Left ventricle myocardium superior (tissue), 1 donor: Measurements from ENCODE around the gene EEF1AKMT1. TPM values are rescaled to one million over a fixed set of nuclear protein-coding genes. Genes with fewer than 3 reads are reported as not detected.
A peak's percentile ranks its signal among the peaks of the same experiment; 100 is the strongest.

ENCODE experiments used
- ATAC-seq: fragments of 200-7000 bp; cut with Tn5 transposase; one replicate; pipeline ENCODE4 v1.9.1; 2020; ENCODE audit warnings: mild to moderate bottlenecking, moderate library complexity
- DNase-seq: peaks from one replicate; pipeline ENCODE4 v3.0.0-alpha.2; 2020
- intact Hi-C: fragments of 100-400 bp; cut with micrococcal nuclease; formaldehyde crosslinking; loops from one replicate; pipeline ENCODE4 v1.11.0; 2022
- long read RNA-seq: library from polyadenylated mRNA; unstranded; transcript quantifications from one replicate; pipeline ENCODE4 v2.0.0, GENCODE V29; 2021
- total RNA-seq: library from RNA; stranded (reverse); fragmentation: NEBNext Ultra II Directional; extraction: Animal tissue kit (Norgen Biotek cat#: 25700); gene quantifications from one replicate; pipeline ENCODE4 v1.2.1, GENCODE V29; 2021
- donor health status: DM: no; HTN: yes; CAD: no; lungs with severe emphysema.

The EEF1AKMT1 gene, protein sequence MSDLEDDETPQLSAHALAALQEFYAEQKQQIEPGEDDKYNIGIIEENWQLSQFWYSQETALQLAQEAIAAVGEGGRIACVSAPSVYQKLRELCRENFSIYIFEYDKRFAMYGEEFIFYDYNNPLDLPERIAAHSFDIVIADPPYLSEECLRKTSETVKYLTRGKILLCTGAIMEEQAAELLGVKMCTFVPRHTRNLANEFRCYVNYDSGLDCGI
- total RNA-seq = 9.1 TPM
- long read RNA-seq, transcript EEF1AKMT1-202 (5 exons, 1,042 nt) = major isoform, 8 of 11 reads
- long read RNA-seq, partial matches to known transcripts = 1 of 11 reads
- long read RNA-seq, other reads (novel, unspliced or antisense) = 2 of 11 reads

DNA sequence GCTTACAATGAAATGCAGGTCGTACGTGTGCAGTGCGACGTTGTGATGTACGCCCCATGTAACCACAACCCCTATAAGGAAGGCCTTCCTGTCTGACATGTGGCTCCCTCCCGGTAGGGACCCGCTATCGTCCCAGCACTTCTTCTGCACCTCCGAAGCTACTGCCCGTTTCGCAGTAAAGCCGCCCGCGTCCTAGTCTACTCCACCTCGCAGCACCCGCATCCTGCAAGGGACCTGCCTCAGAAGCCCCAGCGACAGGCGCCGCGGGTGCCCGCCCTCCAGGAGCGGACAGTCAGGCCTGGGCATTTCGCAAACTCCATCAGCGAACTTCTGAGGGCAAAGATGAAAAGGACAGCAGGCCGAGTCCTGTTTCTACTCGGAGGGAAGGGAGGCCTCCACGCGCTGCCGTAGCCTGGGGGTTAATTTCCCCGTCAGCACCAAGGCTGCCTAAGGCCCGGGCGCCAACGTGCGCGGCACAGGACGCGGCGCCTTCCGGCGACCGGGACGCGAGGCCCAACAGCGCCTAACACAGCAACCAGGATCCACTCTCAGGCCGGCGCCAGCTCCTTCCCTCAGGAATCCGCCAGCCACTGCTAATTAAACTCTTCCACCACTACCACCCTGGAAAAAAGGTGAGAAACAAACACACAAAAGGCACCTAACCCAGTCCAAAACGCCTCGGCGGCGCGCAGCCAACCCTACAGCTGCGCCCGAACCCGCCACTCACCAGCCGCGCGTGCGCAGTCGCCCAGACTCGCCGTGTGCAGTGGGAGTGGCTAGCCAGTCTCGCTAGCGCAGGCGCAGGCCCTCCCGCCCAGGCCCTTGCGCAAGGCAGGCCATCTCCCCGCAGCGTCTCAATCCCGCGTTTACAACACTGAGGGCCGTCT lies at the start of gene EEF1AKMT1:
TSS of gene EEF1AKMT1 (minus strand) at position 768 of the 887 bp plus-strand sequence. CDS start 16,363 bp downstream, outside the sequence.
- peak; percentile 98 for DNase-seq
- intact Hi-C loops = no loop called here
- ATAC-seq = peak; percentile 99

DNA sequence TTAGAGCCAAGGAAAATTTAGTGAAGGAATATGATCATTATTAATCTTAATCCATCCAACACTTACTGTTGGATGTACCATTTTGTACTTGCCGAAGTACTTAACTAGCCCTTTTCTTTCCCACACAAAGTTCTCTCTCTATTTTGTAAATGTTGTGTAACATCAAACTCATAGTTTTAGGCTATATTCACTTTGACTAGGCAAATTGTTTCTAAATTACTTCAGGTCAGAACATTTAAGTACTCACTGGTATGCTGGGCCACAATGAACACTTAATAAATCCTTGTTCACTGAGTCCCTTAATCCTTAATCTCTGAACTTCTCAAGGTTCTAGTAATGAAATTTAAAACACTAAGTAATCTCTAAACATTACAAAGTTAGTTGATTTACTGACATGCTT lies 49.3 kb upstream of the EEF1AKMT1 start:
- intact Hi-C loops = no loop called here
- ATAC-seq = no peak
- DNase-seq = no peak

DNA sequence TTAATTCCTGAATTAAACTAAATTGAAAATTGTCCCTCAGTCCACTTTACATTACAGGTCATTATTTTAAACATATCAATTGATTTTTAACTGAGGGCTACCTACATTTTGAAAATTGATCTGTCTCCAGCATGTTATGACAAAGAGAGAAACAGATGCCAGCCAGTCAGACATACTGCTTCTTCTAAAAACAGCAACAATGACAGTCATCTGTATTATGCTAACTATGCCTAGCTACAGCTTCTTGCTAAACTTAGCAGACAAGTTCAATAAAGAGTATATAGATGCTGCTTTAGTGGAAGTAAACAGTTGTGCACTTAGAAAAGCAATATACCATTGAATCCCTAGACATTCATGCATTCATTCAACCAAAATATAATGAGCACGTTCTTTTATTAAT lies 48.6 kb upstream of the EEF1AKMT1 start:
- intact Hi-C loops = no loop called here
- DNase-seq (no peak), ATAC-seq (peak; percentile 62)

DNA sequence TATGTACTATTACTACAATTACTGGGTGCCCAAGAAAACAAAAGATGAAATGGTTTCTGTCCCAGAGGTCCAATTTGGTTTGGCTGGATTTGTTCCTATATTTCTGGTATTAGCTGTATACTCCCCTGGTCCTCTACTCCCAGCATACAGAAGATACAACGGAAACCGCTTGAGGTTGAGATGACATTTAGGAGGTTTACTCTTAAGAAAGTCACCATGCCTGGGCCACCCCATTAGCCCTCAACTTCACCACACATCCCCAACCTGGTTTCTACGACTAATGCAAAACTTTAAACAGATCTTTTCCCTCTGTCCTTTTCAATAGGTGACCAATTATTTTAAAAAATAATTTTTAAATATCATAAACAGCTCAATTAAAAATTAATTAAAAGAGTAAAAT lies 46.0 kb upstream of the EEF1AKMT1 start:
- no peak for ATAC-seq
- no peak for DNase-seq
- intact Hi-C loops = no loop called here

DNA sequence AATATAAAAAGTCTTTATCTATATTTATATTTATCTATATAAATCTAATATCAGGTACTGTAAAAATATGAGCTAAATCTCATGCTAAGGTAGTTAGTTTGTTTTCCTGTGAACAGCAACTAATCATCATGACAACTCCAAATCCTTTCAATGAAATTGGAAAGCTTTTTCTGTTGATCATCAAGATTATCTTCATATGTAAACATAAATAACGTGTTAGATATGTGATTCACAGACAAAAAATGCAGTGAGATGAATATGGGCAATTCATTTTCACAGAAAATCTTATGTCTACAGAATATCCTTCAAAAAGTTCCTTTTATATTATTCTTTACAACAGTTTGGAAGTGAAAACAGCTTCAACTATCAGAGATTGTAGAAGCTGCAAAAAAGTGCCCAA lies 41.7 kb upstream of the EEF1AKMT1 start:
- no peak for ATAC-seq
- intact Hi-C loops = no loop called here
- no peak for DNase-seq

DNA sequence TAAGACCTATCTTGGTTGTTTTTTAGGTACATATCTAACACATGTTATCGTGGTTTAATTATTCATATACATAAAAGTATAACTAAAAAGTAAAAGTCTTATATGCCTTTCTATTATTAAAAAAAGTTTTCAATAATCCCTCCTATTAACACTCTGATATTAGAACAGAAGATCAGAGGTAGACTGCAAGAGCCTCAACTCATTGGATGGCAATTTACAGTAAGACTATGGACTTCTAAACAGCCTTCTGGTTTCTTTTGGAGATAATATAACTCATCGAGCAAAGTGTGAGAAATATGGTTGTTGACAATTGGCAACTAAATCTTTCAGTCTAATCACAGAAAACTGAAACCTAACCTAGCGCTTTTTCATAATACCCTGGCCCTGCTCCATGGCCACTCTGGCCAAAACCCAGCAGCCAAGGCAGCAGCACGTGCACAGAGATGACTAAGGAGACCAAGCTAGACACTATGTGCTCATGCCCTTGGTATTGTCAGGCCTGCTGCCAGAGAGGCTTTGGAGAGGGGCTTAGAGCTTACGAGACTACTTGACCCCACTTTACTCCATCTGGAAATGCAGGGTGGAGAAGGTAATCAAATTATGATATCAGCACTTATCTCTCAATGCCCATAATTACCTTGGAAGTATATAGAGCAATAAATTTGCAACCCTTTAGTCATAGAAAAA lies 40.6 kb upstream of the EEF1AKMT1 start:
- DNase-seq (peak; percentile 88), ATAC-seq (peak; percentile 95)
- intact Hi-C loops = no loop called here

DNA sequence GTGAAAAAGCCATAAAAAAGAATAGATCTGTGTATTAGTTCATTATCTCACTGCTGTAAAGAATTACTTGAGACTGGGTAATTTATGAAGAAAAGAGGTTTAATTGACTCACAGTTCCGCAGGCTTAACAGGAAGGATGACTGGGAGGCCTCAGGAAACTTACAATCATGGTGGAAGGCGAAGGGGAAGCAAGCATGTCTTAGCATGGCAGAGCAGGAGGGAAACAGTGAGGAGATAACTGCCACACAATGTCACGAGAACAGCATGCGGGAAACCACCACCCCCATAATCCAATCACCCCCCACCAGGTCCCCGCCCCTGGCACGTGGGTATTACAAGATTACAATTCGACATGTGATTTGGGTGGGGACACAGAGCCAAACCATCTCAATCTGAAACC lies 39.1 kb upstream of the EEF1AKMT1 start:
- intact Hi-C loops = no loop called here
- no peak for ATAC-seq
- no peak for DNase-seq

DNA sequence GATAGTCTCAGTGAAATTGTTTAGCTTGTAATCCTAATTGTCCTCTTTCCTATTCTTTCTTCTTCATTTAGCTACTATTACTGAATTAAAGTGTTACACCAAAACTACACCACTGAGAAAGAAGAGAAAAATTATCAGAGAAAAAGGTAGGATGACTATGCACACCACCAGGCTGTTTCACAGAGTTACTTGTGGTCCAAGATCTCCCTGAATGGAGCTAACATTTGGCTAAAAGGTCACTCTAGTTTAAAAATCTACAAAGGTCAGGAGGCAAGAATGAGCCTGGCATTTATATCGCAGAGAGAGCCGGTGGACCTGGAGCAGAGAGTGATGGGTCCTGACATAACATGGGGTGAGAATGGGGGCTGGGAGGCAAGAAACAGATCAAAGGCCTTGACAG lies 37.0 kb upstream of the EEF1AKMT1 start:
- no peak for ATAC-seq
- intact Hi-C loops = no loop called here
- DNase-seq = no peak

DNA sequence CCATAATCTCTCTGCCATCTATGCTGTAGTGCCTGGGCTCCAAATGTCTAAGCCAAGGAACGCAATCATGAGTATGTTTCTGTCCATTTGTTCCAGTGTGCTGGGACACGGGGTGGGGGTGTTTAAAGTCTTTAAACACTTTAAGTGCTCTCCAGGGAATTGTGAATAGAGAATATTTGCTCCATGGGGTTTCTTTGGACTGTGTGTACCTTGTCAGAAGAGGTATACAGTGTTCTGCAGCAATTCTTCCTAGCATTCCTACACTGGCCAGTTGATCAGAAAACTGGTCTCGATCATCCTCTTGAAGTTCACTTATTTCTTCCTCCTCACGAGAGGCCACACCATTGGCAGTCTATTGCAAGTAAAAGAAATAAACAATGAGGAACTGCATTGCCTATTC lies 35.1 kb upstream of the EEF1AKMT1 start:
- intact Hi-C loops = no loop called here
- DNase-seq (no peak), ATAC-seq (no peak)

DNA sequence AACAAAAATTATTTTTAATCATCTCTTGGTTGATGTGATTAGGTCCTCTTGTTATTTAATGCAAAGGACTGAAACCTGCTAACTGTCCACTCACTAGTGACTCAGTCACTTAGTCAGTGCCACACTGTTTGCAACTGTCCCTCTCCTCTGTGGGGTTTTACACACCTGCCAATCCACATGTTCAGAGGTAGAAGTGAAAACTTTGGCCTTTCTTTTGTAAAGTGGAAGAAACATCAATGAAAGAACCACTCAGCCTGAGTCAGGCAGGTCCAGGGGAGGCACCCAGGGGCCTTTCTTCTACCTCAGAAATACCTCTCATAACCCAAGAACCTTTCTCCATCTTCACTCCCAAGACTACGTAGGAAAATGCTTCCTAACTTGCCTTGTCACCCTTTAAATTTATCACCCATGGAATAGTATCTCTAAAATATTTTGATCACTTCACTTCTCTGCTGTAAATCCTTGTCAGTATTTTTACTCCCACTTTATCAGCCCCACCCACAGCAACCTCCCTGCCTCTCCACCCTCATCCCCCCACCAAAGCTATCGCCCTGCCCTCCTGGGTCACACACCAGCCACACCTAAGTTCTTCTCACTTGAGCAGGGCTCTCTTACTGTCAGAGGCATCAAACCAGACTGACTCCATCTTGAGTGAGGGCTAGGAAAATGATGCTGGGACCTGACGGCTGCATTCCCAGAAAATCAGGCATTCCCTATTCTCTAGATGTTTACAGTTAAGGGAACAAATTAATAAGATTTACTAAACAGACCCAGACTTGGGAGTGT lies 29.6 kb upstream of the EEF1AKMT1 start:
- intact Hi-C loops = no loop called here
- no peak for DNase-seq
- ATAC-seq = no peak

DNA sequence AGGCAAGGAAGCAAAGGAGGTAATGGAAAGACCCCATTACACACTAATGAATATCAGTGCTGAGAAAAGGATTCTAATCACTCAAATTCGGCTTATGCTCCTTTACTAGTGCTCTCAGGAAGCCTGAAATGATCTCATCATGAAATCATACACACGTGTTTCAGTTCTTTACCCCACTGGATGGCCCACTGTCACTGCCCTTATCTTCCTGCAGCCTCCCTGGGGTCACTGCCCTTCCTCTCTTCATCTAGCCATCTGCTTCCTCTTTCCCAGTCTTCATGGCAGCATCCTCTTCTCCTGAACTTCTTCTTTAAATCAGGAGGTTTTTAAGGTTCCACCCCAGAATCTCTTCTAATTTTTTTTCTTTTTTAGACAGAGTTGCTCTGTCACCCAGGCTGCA lies 27.9 kb upstream of the EEF1AKMT1 start:
- DNase-seq (no peak), ATAC-seq (peak; percentile 17)
- intact Hi-C loops = no loop called here

DNA sequence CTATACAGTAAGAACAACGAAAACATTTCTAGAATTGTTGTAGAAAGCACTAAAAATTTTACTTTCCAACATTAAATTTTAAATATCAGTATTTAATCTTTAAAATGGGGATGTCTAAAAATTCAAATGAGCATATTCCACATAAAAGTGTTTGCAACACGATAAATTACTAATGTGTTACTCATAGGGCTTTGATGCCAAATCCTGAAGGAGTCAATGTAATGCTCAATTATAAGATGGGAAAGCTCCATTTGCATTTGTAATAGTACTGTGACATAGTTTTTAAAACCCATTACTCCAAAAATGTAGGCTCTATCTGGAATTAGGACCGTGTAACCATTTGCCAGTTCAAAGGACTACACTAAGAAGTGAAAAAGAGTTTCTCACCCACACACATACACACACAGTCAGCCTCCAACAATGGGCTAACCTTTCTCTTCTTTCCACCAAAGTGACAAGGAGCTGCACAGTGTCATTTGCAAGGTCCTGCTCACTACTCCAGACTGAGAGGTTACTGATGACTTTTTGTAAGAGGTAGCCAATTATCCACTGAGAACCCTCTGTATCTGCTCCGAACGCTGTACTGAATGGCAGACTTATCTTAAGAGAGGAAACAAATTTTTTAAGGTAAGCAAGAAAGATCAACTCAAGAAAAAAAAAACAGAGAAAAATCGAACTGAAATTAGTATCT lies 26.1 kb upstream of the EEF1AKMT1 start:
- no peak for ATAC-seq
- intact Hi-C loops = no loop called here
- DNase-seq = no peak

DNA sequence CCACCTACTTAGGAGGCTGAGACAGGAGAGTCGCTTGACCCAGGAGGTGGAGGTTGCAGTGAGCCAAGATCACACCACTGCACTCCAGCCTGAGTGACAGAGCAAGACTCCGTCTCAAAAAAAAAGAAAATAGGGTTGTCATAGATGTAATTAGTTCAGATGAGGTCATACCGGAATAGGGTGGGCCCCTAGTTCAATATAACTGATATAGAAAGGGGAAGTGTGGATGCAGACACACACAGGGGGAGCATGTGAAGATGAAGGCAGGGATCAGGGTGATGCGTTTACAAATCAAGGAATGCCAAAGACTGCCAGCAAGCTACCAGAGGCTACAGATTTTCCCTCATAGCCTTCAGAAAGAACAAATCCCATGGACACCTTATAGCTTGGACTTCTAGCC lies 24.3 kb upstream of the EEF1AKMT1 start:
- no peak for DNase-seq
- peak; percentile 39 for ATAC-seq
- intact Hi-C loops = no loop called here

DNA sequence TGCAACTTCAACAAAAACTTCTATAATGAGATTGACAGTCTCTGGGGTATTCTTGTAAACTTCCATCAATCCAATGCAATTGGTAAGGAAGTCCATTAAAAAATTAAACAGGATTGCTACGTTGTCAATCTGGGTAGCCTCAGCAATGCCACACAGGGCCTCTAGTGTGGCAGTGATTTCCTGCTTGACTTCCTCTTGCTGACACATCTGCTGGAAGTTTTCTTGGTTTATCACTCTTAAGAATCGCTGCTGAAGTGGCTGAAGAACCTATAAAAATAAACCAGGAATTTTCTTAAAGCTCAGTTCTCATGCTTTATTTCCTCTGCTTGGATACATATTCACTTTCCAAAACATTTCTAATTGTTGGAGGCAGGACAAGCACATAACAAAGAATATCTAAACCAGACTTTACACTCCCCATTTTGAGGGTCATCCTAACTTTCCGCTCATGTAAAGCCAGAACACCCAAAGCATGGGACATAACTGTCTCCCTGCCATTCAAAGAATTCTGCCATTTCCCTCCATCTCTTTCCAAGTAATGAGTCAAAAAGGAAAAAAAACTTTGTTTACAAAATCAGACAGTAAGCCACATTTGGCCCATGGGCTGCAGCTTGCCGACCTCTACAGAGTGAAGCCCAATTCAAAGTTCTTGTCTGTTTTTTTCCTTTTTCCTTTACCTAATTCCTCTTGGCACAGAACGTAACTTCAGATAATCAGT lies 23.2 kb upstream of the EEF1AKMT1 start:
- ATAC-seq (no peak), DNase-seq (no peak)
- intact Hi-C loops = no loop called here

DNA sequence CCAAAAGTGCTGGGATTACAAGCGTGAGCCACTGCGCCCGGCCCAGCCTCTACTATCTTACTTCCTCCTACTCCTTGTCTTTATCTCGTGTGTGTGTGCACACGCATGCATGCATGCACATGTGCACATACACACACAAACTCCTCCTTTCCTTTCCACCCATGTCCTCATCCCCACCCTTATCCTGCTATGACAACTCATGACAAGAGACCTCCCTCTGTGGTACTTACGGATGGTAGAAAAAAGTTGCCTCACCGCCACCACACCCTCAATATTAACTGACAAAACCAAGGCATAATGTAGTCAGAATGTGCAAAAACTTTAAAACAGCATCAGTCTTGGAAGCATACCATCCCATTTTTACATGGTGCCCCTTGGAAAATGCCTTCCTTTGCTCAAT lies 15.9 kb upstream of the EEF1AKMT1 start:
- DNase-seq (no peak), ATAC-seq (no peak)
- intact Hi-C loops = no loop called here

DNA sequence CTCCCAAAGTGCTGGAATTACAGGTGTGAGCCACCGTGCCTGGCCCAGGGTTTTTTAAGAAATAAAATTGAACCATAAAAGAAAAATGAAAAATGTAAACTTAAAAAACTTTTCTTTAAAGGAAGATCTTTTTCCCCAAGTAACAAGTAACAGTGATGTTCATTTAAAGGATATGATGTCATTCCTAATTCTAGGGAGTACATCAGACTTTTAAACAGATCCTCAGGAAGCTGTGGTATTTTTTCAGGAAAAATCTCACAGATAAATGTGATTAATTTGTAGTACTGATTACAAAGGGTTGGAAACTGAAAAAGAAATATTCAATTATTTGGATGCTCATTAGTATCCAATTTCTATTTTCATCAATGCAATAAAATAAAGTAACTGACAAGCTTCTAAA lies 14.6 kb upstream of the EEF1AKMT1 start:
- intact Hi-C loops = no loop called here
- ATAC-seq (no peak), DNase-seq (no peak)

DNA sequence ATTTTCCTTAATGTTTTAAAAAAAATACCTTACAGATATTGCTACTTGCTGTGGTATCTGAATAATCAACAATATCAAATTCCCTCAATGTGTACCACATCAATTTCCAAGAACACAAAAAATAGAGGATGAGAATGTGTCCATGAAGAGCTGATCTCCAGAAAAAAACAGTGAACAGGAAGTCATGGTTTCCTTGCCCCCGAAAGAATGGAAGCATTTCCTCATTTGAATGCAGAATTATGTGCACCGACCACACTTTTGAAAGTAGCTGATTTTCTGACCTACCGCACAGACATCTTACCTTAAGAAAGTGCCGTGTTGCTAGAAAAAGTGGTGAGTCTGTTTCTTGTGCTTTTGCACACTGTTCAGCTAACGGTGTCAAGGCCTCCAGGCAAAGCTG lies 13.4 kb upstream of the EEF1AKMT1 start:
- DNase-seq = no peak
- ATAC-seq = no peak
- intact Hi-C loops = no loop called here

DNA sequence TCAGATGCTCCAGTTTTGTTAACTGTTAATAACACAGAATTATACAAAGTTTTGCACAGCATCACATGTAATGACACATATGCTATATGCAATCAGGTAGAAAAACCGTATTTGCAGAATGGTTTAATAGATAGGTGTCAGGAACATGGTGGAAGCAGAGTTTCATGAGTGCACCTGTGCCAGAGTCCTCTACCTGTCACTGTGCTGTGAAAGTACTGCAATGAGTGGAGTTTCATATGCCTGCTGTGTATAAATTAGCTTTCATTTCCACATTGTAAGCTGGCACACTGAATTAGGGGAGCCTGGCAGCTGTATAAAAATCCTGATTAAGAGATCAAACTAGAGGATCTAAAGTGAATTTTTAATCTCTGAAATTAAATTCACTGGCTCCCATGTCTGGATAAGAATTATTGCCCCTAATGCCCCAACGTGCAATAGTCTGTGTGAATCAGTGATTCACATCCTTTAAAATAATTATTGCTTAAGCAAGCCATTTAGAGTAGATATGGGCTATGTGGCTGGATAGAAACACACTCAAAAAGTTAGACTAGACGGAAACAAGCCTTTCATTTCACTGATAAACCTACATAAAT lies 8.5 kb upstream of the EEF1AKMT1 start:
- ATAC-seq (no peak), DNase-seq (no peak)
- intact Hi-C loops = no loop called here
